ENCODE data around the gene ELMO1. TPM values are rescaled to one million over a fixed set of nuclear protein-coding genes. Genes with fewer than 3 reads are reported as not detected.

Gene ELMO1
- total RNA-seq, 2 donors from 2014 or later = 10.9 to 56.0 TPM

DNA sequence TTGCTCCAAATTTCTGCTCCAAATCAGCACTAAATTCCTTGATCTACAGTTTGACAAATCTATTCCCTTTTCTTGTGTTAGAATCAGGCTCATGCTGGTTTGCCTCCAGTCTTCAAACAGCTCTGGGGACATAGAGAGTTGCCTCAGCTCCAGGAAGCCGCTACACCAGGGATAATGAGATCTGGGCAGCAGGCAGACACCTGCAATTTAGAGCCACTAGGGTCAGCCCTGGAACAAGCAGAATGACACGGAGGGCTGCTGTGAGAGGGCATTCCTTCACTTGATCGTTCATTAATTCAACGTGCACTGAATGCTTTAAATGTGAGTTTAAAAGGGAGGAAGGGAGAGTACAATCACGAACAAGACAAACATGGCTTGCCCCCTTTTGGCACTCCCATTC lies 3.7 kb upstream of the ELMO1 start:
- Histone ChIP-seq H3K27ac (no peak overlapping the region), H3K27me3 (no peaks in the 10 kb centered on the region), H3K4me3 (no peak overlapping the region), H3K4me1 (peaks cover 15% of the 10 kb centered on the region), H3K9me3 (no peaks in the 10 kb centered on the region), H3K36me3 (replicated peaks in 1 of 2; ENCODE audit: insufficient read depth in 1 of 2, low read depth in 2 of 2) (no peaks in the 10 kb centered on the region)
- 43 to 51% methylated on average over 5 of the region's 5 CpGs for WGBS, 2 donors
- DNase-seq (no peak), ATAC-seq (no peak)
- no peak for TF ChIP-seq POLR2A (IDR thresholded peaks at IDR 0.05)
- TF ChIP-seq, protein P1, sequence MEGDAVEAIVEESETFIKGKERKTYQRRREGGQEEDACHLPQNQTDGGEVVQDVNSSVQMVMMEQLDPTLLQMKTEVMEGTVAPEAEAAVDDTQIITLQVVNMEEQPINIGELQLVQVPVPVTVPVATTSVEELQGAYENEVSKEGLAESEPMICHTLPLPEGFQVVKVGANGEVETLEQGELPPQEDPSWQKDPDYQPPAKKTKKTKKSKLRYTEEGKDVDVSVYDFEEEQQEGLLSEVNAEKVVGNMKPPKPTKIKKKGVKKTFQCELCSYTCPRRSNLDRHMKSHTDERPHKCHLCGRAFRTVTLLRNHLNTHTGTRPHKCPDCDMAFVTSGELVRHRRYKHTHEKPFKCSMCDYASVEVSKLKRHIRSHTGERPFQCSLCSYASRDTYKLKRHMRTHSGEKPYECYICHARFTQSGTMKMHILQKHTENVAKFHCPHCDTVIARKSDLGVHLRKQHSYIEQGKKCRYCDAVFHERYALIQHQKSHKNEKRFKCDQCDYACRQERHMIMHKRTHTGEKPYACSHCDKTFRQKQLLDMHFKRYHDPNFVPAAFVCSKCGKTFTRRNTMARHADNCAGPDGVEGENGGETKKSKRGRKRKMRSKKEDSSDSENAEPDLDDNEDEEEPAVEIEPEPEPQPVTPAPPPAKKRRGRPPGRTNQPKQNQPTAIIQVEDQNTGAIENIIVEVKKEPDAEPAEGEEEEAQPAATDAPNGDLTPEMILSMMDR (IDR thresholded peaks at IDR 0.05) = no peak
- intact Hi-C loops (cut with DNase I) = no loop called here

DNA sequence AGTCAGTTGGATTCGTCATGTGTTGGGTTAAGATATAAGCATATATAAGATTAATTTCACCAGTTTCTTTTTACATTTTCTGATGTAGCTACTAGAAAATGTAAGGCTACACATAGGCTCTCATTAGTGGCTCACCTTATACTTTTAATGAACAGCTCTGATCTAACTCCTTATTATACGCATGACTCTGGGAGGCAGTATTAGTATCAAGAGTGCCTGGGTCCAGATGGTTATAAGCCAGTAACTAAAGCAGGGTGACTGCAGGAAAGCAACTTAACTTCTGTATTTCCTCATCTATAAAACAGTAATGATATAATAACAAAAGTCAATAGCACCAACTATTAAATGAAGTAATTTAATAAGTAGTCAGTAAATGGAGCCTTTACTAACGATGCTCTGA lies 1.4 kb upstream of the ELMO1 start:
- no peaks in the 10 kb centered on the region for H3K36me3 ChIP-seq (replicated peaks in 1 of 2; ENCODE audit: insufficient read depth in 1 of 2, low read depth in 2 of 2)
- intact Hi-C loops (cut with DNase I) = no loop called here
- peaks cover 0 to 8% of the 10 kb centered on the region in 2 donors for H3K27me3 ChIP-seq
- no peak overlapping the region for H3K4me3 ChIP-seq
- ATAC-seq (no peak), DNase-seq (no peak)
- H3K9me3 ChIP-seq = no peaks in the 10 kb centered on the region
- peaks cover 19% of the 10 kb centered on the region for H3K4me1 ChIP-seq
- no peak overlapping the region for H3K27ac ChIP-seq
- 76% methylated on average over 3 of the region's 3 CpGs for WGBS, 2 donors
- TF ChIP-seq, protein P1 (IDR thresholded peaks at IDR 0.05) = no peak
- TF ChIP-seq POLR2A (IDR thresholded peaks at IDR 0.05) = no peak

- Histone ChIP-seq H3K27ac (no peak overlapping the region), H3K9me3 (no peaks in the 10 kb centered on the region), H3K4me3 (no peak overlapping the region), H3K36me3 (replicated peaks in 1 of 2; ENCODE audit: insufficient read depth in 1 of 2, low read depth in 2 of 2) (no peaks in the 10 kb centered on the region), H3K4me1 (peaks cover 19% of the 10 kb centered on the region), H3K27me3 (peaks cover 0 to 8% of the 10 kb centered on the region in 2 donors)
- DNase-seq (no peak), ATAC-seq (no peak)
- intact Hi-C loops (cut with DNase I) = no loop called here
- TF ChIP-seq, protein P1 (IDR thresholded peaks at IDR 0.05) = no peak
- no peak for TF ChIP-seq POLR2A (IDR thresholded peaks at IDR 0.05)
- WGBS, 2 donors = 25 to 26% methylated on average over 5 of the region's 5 CpGs
Observed at GRCh38 chr7:37449621-37450020, 957 bp upstream of the ELMO1 start.

GRCh38 chr7:37448011-37448635 lies 541 bp downstream of the ELMO1 start:
- DNase-seq = peak in 1 of 4 donors; percentile 15
- peak overlapping the region; percentile 28 to 60 for H3K4me3 ChIP-seq
- peak; percentile 27 for ATAC-seq
- H3K36me3 ChIP-seq (replicated peaks in 1 of 2; ENCODE audit: insufficient read depth in 1 of 2, low read depth in 2 of 2) = no peaks in the 10 kb centered on the region
- H3K27ac ChIP-seq = peak overlapping the region; percentile 16 to 80 (median 38)
- TF ChIP-seq, protein P1 (IDR thresholded peaks at IDR 0.05) = no peak
- TF ChIP-seq POLR2A (IDR thresholded peaks at IDR 0.05) = no peak
- intact Hi-C loops (cut with DNase I) = no loop called here
- 1 to 3% methylated on average over 12 to 57 of the region's 63 CpGs for WGBS, 2 donors
- H3K4me1 ChIP-seq = peaks cover 19% of the 10 kb centered on the region
- H3K27me3 ChIP-seq = peaks cover 0 to 8% of the 10 kb centered on the region in 2 donors
- no peaks in the 10 kb centered on the region for H3K9me3 ChIP-seq

DNA sequence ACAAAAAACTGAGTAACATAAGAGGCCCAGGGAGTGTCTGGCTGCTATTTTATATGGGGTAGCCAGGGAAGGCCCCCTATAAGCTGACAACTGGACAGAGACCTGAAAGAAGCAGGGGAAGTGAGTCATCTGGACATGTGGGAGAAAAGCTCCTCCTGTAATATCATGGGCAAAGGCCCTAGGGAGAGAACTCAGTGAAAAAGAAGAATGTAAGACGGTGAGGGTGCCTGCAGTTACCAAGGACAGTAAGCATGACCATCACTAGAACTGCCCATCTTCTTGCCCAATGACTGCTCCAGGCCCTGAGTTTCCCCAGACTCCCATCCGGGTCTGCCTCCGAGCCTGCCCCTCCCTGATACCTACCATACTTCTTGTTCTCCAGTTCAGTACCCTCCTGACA lies 2.3 kb downstream of the ELMO1 start:
- no peak overlapping the region for H3K27ac ChIP-seq
- H3K9me3 ChIP-seq = no peaks in the 10 kb centered on the region
- H3K36me3 ChIP-seq (replicated peaks in 1 of 2; ENCODE audit: insufficient read depth in 1 of 2, low read depth in 2 of 2) = no peaks in the 10 kb centered on the region
- DNase-seq (no peak), ATAC-seq (no peak)
- H3K27me3 ChIP-seq = peaks cover 0 to 8% of the 10 kb centered on the region in 2 donors
- H3K4me3 ChIP-seq = no peak overlapping the region
- 77 to 86% methylated on average over 3 of the region's 3 CpGs for WGBS, 2 donors
- TF ChIP-seq, protein P1 (IDR thresholded peaks at IDR 0.05) = no peak
- TF ChIP-seq POLR2A (IDR thresholded peaks at IDR 0.05) = no peak
- H3K4me1 ChIP-seq = peaks cover 19% of the 10 kb centered on the region
- intact Hi-C loops (cut with DNase I) = no loop called here

All from body of pancreas (tissue), 4 donors.